HG02623 (cell line): ENCODE results near the gene CD200.
"Not testable (repeated sequence)": the region's sequence is repeated elsewhere in the genome, so short reads cannot be mapped to it uniquely, and the experiment has no call there.

ENCODE experiments used
- ATAC-seq: cut with Tn5 transposase; IDR thresholded peaks from one replicate; pipeline ENCODE4 v1.9.1; 2021; ENCODE audit warnings: moderate library complexity; ENCODE audit not compliant: unreplicated experiment

The CD200 gene

GRCh38 chr3:112357930-112358780, 25.2 kb downstream of the CD200 start:
- ATAC-seq: no peak

GRCh38 chr3:112360561-112360960, 27.6 kb downstream of the CD200 start:
- no peak for ATAC-seq

DNA sequence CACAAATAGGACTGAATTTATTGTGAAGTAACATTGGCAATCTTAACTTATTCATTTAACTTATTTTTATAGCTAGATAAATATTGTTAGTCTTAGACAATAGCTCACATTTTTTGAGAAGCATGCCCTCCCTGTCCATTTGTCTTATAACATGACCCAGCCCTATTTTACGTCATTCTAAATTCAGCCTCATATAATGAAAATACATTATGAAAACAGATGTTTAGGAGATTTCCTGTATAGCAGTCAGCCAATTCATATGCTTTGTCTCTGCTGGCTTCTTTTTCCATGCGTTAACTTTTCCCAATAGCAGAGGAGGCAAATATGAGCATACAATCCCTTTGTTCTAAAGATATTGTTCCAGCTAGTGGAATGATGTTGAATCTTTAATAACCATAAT, 29.3 kb downstream of the CD200 start:
- no peak for ATAC-seq

- peak; percentile 62 for ATAC-seq
Measured at GRCh38 chr3:112364291-112364690, 31.3 kb downstream of the CD200 start.

DNA sequence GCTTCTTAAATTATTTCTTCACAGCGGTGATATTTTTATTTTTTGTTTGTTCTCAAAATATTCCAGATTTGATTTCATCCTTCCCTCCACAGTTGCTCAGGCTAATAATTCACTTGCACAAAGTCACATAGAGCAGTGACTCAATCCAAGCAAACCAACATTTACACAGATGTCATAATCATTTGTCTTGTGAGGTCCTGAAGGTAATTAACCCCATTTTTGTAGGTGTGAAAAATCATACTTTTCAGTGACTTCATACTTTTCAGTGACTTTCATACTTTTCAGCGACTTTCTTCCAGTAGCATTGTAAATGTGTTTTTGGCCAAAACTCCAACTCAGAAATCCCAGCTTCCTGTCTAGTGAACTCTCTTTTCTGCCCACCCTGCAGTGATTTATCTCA, 32.1 kb downstream of the CD200 start:
- ATAC-seq: no peak

- ATAC-seq: no peak
Measured at GRCh38 chr3:112365636-112366035, 32.7 kb downstream of the CD200 start.

GRCh38 chr3:112366522-112366921, 33.6 kb downstream of the CD200 start:
- no peak for ATAC-seq

GRCh38 chr3:112371569-112371968, 38.6 kb downstream of the CD200 start:
- no peak for ATAC-seq

DNA sequence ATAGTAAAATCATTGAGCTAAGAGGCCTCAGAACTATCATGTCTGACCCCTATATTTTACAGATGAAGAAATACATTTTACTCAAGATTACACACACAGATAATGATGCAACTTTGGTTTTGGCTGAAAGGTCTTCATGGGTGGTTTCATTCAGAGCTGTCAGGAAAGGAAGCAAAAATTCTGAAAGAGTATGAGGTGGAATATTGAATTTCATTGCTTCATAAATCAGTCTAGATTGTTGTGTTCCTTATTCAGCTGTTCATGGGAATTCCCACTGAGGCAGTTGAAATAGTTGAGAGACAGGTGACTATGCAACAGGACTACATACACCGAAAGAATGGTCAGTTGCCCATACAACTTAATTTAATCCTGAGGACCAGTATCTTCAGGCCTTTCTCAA, 39.4 kb downstream of the CD200 start:
- ATAC-seq: no peak

DNA sequence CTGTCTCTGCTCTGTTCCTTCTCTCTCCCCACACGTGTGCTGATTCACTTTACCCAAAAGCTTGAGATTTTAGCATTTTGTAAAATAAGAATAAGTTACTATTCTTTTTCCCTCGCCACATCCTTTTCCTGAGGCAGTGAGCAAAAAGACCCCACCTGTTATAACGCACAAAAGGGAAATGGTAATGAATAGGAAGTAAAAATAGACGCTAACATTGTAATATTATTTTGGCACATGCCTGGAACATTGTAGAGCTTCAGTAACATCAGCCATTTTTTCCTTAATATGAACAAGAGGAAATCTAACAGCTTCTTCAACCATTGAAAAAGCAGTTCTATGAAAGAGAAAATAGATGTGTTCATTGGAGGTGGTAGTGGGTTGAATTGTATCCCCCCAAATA, 40.5 kb downstream of the CD200 start:
- ATAC-seq: no peak

GRCh38 chr3:112373924-112374323, 41.0 kb downstream of the CD200 start:
- ATAC-seq: no peak

DNA sequence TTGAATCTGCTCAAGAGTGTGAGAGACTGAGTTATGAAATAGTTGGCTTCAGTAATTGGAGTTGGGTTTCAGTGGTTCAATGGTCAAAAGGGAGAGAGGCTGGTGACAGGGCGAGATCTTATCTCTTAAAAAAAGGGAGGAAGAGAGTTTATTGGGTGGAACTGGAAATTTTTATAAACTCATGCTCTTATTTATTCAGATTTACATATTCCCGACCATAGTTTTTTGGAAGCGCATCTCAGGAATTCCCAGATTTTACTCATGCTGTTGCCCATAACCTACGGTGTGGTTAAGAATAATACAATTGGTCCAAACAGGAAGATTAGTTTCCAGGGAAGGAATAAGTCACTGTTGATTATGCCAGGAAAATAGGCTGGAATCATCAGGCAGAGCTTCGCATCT, 41.4 kb downstream of the CD200 start:
- ATAC-seq: no peak

- no peak for ATAC-seq
Measured at GRCh38 chr3:112375117-112375516, 42.2 kb downstream of the CD200 start.

GRCh38 chr3:112376241-112376911, 43.4 kb downstream of the CD200 start:
- no peak for ATAC-seq

DNA sequence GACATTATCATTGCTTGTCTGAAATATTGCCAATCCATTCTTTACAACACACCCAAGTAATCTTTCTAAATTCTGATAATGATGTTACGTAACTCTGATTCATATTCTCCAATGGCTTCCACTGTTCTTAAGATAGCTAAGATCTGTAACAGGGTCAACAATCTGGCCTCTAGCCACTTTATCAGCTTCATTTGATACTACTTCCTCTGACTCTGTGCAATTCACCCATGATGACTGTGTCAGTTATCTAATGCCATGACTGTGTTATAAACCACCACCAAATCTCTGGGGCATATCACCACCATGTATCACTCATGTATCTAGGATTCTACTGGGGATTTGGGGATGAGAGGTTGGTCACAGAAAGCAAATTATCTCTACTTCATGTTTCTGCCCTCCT, 44.0 kb downstream of the CD200 start:
- no peak for ATAC-seq

- no peak for ATAC-seq
Measured at GRCh38 chr3:112377568-112378071, 44.7 kb downstream of the CD200 start.

DNA sequence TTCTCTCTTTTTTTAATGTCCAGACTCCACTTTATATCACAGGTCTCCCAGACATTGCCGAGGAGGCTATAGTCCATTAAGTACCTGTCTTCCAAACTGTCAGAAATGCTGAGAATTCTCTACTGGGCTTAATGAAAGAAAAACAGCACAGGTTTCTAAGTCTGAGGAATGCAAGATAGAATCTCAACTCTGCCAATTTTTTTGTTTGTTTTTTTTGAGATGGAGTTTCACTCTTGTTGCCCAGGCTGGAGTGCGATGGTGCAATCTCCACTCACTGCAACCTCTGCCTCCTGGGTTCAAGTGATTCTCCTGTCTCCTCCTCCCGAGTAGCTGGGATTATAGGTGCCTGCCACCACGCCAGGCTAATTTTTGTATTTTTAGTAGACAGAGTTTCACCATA, 45.4 kb downstream of the CD200 start:
- not testable (repeated sequence) for ATAC-seq

DNA sequence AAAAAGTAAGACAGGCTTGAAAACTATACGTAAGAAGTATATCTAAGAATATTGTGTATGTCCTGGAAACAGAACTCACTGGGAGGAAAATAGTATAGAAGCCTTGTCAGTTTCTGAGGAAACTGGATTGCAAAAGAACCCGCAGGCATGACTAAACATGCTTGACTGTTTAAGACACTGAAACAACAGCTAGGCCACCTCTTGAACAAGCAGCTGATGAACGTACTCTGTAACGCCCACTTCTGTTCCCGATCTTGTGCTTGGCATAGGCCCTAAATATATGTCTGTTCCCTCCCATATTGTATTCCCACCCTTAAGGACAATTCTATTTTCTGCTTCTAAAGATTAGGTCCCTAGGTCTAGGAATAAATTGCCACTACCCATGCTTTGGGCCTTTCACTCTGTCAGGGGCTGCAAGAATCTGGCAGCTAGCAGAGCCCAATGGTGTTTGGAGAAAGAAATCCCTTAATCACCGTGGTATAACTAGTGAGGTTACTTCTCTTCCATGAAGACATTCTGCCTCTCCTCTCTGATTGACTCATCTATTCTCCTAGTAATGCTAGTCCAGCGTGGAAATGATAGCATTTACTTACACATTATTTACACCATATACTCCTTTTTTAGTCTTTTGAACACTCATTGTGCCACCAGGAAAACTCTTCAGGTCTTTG, 46.2 kb downstream of the CD200 start:
- ATAC-seq: no peak

DNA sequence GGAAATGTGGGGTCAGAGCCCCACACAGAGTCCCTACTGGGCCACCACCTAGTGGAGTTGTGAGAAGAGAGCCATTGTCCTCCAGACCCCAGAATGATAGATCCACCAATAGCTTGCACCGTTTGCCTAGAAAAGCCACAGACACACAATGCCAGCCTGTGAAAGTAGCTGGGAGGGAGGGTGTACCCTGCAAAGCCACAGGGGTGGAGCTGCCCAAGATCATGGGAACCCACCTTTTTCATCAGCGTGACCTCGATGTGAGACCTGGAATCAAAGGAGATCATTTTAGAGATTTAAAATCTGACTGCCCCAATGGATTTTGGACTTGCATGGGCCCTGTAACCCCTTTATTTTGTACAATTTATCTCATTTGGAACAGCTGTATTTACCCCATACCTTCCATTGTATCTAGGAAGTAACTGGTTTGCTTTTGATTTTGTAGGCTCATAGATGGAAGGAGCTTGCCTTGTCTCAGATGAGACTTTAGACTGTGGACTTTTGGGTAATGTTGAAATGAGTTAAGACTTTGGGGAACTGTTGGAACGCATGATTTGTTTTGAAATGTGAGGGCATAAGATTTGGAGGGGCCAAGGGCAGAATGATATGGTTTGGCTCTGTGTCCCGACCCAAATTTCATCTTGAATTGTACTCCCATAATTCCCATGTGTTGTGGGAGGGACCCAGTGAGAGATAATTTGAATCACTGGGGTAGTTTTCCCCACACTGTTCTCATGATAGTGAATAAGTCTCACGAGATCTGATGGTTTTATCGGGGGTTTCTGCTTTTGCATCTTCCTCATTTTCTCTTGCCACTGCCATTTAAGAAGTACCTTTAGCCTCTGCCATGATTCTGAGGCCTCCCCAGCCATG, 49.0 kb downstream of the CD200 start:
- ATAC-seq: no peak

GRCh38 chr3:112382543-112383160, 49.7 kb downstream of the CD200 start:
- no peak for ATAC-seq
